GM19328 (cell line): ENCODE measurements around the gene KCNA2.

Experiments
- ATAC-seq: cut with Tn5 transposase; IDR thresholded peaks from one replicate; pipeline ENCODE4 v1.9.1; 2021; ENCODE audit warnings: mild to moderate bottlenecking, moderate library complexity; ENCODE audit not compliant: unreplicated experiment

Gene KCNA2

DNA sequence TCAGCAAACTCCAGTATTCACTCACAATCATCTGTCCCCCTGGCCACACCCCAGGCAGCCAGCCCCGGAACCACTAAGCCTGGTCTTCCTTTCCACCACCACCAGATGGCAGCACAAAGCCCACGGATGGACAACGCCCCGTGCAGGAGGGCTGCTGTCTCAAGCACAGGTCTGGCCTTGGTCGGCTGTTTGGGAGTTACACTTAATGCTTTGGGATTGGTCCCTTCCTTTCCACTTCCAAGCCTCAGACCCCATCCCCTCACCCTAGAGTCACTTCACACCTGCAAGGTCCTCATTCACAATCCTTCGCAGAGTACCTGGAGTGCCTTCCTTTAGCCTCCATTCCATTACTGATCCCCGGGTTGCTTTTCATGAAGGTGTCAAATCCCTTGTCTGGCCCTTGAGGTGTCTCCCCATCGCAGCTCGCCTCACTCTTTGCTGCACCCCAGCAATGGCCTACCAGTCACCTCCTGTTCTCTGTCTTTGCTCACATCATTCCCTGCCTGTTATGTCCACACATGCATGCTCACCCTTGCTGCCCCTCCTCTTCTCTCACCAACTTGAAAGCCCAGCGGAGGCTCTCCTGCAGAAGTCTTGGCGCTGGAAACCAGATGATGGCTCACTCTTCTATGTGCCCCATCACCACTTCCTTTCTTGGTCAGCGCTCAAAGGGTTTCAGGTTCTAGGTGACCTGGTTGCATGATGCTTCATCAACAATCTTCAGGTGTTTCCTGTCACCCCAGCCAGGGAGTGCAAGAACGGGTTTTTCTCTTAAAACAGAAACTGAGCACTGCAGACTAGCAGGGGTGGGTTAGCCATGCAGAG, 24.9 kb upstream of the KCNA2 start:
- ATAC-seq = peak; percentile 42

GRCh38 chr1:110628323-110629105, 22.4 kb upstream of the KCNA2 start:
- no peak for ATAC-seq

- ATAC-seq = no peak
Observed at GRCh38 chr1:110627764-110628163, 21.6 kb upstream of the KCNA2 start.

DNA sequence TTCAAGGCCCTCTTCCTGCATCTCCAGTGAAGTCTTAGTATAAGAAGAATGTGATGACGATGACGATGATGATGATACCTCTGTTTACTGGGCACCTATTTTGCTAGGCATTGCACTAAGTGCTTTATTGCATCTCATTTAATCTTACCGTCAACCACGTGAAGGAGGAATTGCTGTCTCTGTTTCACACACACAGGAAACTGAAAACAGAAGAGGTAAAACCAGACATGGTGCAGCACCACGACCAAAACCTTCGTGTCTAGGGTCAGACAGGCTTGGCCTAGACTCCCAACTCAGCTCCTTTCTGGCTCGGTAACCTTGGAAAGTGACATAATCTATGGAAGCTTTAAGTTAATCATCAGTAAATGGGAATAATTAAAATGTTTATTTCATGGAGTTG, 20.7 kb upstream of the KCNA2 start:
- ATAC-seq = no peak

- ATAC-seq = no peak
Observed at GRCh38 chr1:110620686-110621085, 14.5 kb upstream of the KCNA2 start.

DNA sequence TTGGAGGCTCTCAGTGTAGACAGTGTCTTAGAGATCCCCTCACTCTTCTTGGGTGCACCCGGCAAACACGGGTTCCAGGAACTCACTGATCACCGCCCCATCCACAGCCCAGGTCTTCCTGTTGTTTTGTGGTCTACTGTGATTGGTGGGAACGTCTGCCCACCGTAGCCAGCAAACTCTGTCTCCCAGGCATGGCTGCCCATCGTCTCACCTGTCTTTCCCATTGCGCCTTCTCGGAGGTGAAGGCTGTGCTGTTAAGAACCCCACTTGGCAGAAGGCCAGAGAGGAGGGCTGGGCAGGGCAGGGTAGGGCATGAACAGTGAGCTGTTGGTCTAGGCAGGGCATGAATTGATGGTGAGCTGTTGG, 14.1 kb upstream of the KCNA2 start:
- ATAC-seq = no peak

DNA sequence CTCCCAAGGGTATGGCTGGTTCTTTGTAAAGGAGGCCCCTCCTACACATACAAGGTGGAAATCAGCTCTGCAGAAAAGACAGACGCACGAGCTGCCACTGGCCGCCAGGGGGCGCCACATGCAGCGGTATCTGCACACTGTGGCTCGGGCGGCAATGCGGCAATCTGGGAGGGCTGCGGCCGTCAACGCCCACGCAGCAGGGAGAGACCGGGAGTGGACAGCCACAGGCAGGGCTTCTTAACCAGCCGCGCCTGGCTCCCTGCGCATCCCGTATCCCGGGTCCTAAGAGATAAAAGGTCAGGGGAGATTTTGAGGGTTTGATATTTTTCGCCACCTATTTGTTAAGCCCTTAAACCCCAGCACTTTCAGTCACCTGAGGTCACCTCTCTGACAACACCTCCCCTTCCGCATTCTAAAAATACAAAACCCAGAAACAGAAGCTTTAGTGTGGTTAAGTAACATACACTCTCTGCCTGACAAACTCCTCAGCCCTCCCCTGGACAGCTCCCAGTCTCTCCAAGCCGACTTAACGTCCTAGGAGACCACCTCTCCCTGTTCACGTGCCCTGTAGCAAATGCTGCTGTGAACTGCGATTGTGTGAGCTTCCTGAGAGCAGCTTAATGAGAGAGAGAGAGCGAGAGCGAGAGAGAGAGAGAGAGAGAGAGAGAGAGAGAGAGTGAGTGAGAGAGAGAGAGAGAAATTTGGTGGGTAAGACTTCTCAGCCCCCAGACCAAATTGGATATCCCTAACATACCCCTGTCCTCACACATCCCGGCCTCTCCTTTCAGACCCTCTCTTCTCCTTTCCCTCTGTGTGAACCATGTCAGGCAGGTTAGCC, 13.5 kb upstream of the KCNA2 start:
- peak; percentile 70 for ATAC-seq

GRCh38 chr1:110618668-110619067, 12.5 kb upstream of the KCNA2 start:
- no peak for ATAC-seq

- no peak for ATAC-seq
Observed at GRCh38 chr1:110617589-110617988, 11.4 kb upstream of the KCNA2 start.

- no peak for ATAC-seq
Observed at GRCh38 chr1:110617116-110617515, 11.0 kb upstream of the KCNA2 start.

DNA sequence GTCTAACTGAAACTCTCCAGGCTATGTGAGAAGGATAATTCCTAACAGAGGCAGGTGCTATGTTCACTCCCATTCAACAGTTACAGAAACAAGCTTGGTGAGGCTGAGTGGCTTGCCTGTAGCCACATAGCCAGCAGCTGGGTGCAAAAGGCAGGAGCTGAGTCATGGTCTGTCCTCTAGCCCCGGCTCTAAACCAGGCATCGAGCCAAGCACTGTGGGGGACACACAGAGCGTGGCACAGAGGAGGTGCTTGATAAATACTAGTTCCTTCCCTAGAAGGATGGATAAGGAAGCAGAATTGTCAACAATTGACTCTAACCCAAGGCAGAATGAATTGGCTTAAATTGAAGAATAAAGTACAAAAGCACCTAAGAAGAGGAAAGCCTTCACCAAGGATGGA, 10.4 kb upstream of the KCNA2 start:
- no peak for ATAC-seq

DNA sequence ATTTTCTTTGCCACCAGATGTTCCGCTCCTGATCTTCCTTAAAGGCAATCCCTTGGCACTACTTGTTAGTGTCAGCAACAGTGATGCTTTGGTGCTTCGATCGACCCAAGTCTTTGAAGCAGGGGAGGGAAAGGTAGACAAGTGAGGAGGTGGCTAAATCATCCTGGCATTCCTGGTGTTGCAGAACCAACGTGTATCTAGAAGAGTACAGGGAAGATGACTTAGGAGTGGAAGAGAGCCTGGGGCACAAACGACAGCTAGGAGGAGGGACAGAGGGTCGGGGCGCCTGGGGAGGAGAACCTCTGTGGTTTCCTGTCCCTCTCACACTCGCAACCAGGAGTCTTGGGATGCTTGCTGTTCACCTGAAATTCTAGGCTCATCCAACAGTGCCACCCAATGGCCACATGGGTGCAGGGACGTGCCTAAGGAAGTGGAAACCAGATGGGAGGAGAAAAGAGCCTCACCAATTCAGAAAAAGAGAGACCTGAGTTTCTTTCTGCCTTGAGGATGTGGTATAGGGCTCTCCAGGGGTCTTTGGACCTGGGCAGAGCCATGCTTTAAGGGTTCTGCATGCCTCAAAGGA, 9.5 kb upstream of the KCNA2 start:
- no peak for ATAC-seq

- no peak for ATAC-seq
Observed at GRCh38 chr1:110612060-110612745, 6.0 kb upstream of the KCNA2 start.

DNA sequence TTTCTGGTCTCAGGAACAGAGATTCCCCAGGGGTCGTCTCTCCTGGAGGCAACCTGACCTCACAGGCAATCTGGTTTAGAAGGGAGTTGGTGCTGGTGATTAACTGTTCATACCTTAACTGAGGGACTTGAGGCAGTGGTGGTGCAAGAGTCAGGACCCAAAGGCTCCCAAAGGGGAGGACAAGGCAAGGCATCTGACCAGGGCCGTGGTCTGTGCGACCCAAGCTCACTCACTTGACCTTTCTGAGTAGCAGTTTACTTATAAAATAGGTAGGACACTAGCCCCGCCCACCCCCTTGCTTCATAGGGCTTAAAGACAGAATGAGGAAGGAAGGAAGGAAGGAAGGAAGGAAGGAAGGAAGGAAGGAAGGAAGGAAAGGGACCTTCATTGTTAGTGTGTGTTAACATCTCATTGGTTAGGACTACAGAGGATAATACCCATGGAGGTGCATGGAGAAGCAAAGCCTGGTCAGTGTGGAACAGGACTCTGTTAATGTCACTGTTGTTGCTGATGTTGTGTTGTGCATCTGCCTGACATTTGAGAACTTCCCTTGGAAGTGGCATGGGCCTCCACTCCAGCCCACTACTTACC, 4.6 kb upstream of the KCNA2 start:
- ATAC-seq = no peak

DNA sequence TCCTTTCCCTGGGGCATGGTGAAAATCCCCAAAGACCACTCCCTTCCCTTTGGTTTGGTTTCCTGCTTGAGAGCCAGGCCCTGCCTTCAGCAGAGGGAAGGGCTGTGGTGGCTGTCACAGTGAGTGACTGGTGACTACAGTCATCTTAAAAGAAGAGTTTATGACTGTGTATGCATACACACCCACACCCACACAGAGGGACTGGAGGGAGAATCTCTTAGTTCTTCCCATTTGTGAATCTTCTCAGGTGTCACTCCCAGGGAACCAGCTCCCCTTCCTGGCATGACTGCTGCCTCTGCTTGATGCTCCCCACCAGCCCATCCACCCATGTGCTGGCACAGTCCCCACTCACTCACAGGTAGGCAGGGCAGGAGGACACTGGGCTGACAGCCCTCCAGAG, 3.9 kb upstream of the KCNA2 start:
- no peak for ATAC-seq

- ATAC-seq = no peak
Observed at GRCh38 chr1:110608247-110608646, 2.1 kb upstream of the KCNA2 start.

DNA sequence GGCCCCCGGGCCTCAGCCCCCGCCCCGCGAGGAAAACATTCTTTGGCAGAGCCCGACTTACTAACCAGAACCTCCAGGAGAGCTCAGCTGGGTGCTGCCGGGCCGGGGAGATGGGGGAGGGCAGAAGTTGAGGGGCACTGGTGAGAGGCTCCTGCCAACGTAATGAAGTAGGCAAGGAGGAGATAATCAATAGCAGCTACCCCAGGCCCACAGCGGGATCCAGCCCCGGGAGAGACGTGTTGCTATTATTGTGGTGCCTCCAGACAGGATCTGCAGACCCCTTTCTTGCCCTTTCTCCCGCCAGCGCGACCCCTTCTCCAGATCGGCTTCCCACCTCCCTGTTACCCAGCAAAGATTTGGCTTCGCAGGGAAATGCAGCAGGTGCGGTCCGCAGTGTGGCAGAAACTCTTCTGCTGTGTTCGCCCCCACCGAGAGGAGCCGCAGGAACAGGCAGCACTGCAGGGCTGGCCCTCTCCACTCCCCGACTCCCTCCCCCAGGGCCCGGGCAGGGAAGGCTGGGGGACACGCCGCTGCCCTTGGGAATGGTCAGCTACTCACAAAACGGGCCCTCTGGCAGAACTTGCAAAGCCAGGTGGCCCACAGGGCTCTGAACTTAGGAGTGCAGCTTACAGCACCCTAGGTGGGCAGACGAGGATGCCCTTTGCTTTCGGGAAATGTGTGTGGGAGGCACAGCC, 1.5 kb upstream of the KCNA2 start:
- no peak for ATAC-seq

DNA sequence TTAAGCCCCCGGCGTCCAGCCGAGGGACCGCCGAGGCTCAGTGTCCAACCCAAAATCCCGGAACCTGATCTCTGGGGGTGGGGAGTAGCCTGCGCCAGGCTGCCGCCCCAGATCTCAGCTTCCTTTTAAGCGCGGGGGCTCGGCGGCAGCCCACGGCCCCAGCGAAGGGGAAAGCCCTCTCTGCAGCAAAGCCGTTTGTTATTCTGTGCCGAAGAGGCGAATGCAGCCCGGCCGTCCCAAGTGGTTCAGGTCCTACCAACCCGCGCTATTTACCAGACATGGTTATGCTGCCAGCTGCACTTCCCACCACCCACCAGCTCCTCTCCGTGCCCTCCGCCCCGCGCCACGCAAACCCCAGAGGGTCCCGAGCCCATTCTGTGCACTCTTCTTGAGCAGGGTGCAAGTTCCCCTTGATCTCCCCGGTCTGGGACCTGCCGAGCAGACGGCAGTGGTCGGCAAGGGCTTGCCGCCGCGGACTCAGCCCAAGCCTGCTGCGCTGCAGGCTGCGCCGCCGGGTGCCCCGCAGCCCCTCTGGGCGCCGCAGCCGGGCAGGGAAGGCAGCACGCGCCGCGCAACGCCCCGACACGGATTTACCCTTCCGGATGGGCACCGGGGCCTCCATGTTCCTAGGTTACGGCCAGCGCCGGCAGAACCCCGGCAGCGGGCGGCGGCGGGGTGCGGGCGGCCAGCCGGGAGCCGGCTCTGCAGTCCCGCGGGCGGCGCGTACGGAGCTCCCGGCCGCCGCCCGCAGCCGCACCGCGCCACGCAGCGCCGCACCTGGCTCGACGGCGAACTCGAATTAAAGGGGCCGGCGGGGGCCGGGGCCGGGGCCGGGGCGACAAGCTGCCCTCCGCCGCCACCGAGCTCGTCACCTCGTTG, 738 bp upstream of the KCNA2 start:
- ATAC-seq = no peak

DNA sequence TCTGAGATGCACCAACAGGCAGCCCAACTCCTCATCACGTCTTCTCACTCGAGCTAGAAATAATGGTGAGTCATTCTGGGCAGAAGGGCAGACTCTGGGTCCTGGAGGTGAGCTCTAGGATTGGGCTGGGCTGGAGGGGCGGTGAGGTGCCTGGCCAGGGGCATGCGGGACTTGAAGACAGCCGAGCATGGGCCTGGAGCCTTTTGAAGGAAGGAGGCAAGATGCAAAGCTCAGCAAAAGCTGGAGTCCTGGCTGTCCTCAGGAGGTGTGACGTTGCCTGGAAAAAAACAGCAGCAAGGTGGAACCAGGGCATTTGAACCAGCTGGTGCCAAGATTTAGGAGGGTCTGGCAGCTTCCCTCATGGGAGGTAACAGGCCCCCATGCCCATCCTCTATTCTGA, 712 bp downstream of the KCNA2 start:
- no peak for ATAC-seq
